ENCODE data around the gene SLC24A4.

DNA sequence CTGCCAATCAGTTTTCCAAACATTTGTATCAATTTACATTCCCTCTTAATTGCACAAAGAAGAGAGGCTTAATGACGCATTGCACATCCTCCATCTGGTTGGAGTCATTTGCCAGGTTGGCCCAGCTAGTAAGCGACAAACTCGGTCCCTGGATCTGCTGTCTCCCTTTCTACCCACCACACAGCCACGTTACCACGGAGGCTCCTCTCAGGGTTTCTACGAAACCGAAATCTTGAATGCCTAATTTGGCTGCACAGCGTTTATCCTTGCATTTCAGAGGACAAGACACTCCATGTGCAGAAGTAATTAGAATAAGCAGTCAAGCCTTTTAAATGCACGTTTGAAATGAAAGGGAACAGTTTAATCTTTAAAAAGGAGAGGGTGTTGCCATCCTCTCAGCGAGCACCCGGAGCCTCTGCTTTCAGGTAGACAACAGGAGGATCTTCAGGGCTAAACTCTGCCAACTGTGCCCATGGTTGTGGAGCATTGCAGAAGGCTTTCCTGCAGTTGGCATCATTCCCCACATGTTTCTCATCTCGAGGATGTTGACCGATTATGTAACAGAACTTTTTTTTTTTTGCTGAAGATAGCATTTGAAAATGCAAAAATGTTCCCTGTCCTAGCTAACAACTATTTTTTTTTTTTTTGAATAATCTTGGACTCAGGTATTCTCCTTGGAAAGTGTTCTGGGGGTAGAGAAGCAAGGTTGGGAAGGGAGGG, 37.8 kb downstream of the SLC24A4 start:
- TF ChIP-seq, protein P1, sequence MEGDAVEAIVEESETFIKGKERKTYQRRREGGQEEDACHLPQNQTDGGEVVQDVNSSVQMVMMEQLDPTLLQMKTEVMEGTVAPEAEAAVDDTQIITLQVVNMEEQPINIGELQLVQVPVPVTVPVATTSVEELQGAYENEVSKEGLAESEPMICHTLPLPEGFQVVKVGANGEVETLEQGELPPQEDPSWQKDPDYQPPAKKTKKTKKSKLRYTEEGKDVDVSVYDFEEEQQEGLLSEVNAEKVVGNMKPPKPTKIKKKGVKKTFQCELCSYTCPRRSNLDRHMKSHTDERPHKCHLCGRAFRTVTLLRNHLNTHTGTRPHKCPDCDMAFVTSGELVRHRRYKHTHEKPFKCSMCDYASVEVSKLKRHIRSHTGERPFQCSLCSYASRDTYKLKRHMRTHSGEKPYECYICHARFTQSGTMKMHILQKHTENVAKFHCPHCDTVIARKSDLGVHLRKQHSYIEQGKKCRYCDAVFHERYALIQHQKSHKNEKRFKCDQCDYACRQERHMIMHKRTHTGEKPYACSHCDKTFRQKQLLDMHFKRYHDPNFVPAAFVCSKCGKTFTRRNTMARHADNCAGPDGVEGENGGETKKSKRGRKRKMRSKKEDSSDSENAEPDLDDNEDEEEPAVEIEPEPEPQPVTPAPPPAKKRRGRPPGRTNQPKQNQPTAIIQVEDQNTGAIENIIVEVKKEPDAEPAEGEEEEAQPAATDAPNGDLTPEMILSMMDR (IDR thresholded peaks at IDR 0.05; ENCODE audit: insufficient read depth, low read length, poor library complexity, severe bottlenecking) = no peak
- no peak for TF ChIP-seq EZH2phosphoT487 (conservative IDR thresholded peaks at IDR 0.05; ENCODE audit: low read length)
